PC-3 (cell line): ENCODE measurements around the gene HSPB8.

Source experiments
- EZH2 ChIP-seq: fragments of 300-600 bp; sonication (generic); IDR thresholded peaks from one replicate; pipeline ENCODE4 v1.6.1; 2017; ENCODE audit warnings: antibody characterized with exemption, mild to moderate bottlenecking, low read length; ENCODE audit not compliant: unreplicated experiment
- EZH2phosphoT487 ChIP-seq: fragments of 300-600 bp; sonication (generic); IDR thresholded peaks from 2 replicates; pipeline ENCODE4 v1.6.1; 2018; ENCODE audit warnings: mild to moderate bottlenecking, antibody characterized with exemption, low read length, borderline replicate concordance
- TF ChIP-seq, protein P1 (sequence below): fragments of 300-600 bp; sonication (generic); conservative IDR thresholded peaks from 2 replicates; pipeline ENCODE4 v1.5.1; 2017; ENCODE audit warnings: antibody characterized with exemption, low read depth, mild to moderate bottlenecking, low read length

DNA sequence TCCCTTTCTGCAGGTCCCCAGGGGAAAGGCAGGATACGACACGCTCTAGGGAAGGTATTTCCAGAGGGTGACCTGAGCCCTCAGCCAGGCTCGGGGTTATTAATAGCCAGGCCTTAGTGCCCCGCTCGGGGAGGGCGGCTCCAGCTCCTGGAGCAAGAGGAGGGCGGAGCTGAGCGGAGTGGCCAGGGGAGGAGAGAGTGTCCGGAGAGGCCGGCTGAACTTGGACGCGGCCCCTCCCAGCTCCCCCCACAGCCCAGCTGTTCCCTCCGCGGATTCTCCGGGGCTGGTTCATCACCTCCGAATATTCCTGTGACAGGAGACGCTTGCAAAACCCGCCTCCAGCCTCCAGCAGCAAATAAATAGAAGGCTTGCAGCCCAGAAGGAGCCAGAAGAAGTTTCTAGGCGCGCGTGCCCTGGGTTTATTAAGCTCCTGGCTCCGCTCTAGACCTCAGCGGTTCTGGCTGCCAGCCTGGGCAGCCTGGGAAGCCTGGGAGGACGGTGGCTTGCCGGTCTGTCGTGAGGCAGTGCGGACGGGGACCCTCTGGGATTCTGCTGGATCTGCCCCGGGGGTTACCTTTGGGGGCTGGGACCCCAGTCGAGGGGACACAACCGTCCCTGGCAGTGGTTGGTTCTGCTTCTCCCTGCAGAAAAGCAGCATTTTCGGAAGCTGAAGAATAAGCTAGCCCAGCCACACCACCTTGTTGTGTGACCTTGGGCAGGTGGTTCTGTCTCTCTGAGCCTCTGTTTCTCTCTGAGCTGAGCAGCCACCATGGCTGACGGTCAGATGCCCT, at the start of gene HSPB8:
- TF ChIP-seq, protein P1, sequence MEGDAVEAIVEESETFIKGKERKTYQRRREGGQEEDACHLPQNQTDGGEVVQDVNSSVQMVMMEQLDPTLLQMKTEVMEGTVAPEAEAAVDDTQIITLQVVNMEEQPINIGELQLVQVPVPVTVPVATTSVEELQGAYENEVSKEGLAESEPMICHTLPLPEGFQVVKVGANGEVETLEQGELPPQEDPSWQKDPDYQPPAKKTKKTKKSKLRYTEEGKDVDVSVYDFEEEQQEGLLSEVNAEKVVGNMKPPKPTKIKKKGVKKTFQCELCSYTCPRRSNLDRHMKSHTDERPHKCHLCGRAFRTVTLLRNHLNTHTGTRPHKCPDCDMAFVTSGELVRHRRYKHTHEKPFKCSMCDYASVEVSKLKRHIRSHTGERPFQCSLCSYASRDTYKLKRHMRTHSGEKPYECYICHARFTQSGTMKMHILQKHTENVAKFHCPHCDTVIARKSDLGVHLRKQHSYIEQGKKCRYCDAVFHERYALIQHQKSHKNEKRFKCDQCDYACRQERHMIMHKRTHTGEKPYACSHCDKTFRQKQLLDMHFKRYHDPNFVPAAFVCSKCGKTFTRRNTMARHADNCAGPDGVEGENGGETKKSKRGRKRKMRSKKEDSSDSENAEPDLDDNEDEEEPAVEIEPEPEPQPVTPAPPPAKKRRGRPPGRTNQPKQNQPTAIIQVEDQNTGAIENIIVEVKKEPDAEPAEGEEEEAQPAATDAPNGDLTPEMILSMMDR, result no peak
- TF ChIP-seq EZH2 (no peak), EZH2phosphoT487 (no peak)
